ENCODE data around the gene CHRDL1.

DNA sequence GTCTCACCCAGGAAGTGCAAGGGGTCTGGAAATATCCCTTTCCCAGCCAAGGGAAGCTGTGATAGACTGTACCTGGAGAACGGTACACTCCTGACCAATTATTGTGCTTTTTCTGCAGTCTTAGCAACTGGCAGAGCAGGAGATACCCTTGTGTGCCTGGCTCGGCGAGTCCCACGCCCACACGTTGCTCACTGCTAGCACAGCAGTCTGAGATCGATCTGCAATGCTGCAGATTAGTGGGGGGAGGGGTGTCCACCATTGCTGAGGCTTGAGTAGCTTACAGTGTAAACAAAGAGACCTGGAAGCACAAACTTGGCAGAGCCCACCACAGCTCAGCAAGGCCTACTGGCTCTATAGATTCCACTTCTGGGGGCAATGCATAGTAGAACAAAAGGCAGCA lies 138.5 kb downstream of the CHRDL1 start:
- TF ChIP-seq, protein P1, sequence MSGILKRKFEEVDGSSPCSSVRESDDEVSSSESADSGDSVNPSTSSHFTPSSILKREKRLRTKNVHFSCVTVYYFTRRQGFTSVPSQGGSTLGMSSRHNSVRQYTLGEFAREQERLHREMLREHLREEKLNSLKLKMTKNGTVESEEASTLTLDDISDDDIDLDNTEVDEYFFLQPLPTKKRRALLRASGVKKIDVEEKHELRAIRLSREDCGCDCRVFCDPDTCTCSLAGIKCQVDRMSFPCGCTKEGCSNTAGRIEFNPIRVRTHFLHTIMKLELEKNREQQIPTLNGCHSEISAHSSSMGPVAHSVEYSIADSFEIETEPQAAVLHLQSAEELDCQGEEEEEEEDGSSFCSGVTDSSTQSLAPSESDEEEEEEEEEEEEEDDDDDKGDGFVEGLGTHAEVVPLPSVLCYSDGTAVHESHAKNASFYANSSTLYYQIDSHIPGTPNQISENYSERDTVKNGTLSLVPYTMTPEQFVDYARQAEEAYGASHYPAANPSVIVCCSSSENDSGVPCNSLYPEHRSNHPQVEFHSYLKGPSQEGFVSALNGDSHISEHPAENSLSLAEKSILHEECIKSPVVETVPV (CRISPR knock-in tag; IDR thresholded peaks at IDR 0.05), result no peak
- TF ChIP-seq ZFP30 (CRISPR knock-in tag; IDR thresholded peaks at IDR 0.05), result no peak
- TF ChIP-seq, protein P2, sequence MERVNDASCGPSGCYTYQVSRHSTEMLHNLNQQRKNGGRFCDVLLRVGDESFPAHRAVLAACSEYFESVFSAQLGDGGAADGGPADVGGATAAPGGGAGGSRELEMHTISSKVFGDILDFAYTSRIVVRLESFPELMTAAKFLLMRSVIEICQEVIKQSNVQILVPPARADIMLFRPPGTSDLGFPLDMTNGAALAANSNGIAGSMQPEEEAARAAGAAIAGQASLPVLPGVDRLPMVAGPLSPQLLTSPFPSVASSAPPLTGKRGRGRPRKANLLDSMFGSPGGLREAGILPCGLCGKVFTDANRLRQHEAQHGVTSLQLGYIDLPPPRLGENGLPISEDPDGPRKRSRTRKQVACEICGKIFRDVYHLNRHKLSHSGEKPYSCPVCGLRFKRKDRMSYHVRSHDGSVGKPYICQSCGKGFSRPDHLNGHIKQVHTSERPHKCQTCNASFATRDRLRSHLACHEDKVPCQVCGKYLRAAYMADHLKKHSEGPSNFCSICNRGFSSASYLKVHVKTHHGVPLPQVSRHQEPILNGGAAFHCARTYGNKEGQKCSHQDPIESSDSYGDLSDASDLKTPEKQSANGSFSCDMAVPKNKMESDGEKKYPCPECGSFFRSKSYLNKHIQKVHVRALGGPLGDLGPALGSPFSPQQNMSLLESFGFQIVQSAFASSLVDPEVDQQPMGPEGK (CRISPR knock-in tag; IDR thresholded peaks at IDR 0.05; ENCODE audit: borderline replicate concordance), result no peak
- no peak for TF ChIP-seq ZFP3 (CRISPR knock-in tag; IDR thresholded peaks at IDR 0.05)
